ENCODE measurements around the gene TIMM17B. TPM values are rescaled to one million over a fixed set of nuclear protein-coding genes. Genes with fewer than 3 reads are reported as not detected.

Gene TIMM17B
- total RNA-seq (2022; extraction: Qiagen RNA extraction; ENCODE audit: low read depth): 84.7 to 110 TPM (median 97.3 TPM) in 5 replicates

GRCh38 chrX:48897625-48898306 is at the start of gene TIMM17B, which contains the start of gene PQBP1:
TIMM17B (minus strand) TSS chrX:48897768; CDS start chrX:48897749, 19 bp downstream.
PQBP1 (plus strand) TSS chrX:48897930; CDS start chrX:48898510, 580 bp downstream.

GRCh38 chrX:48918643-48919340 is 21.2 kb upstream of the TIMM17B start, which contains the start of gene PIM2:
PIM2 (minus strand) TSS chrX:48919024; CDS start chrX:48918834, 190 bp downstream.

GRCh38 chrX:48911412-48912182 is 14.0 kb upstream of the TIMM17B start, which contains the start of gene SLC35A2:
SLC35A2 (minus strand) TSS chrX:48911646; CDS start chrX:48911636, 10 bp downstream.

Other genes starting within 250 kb of the TIMM17B start
- 0.09 to 0.39 TPM (median 0.18 TPM) in 5 replicates for gene WAS, start 214.0 kb downstream of the TIMM17B start, total RNA-seq (2022; extraction: Qiagen RNA extraction; ENCODE audit: low read depth)
- gene SUV39H1, start 201.0 kb downstream of the TIMM17B start, total RNA-seq (2022; extraction: Qiagen RNA extraction; ENCODE audit: low read depth): 21.1 to 23.8 TPM (median 21.9 TPM) in 5 replicates
- gene GLOD5, start 136.0 kb downstream of the TIMM17B start, total RNA-seq (2022; extraction: Qiagen RNA extraction; ENCODE audit: low read depth): not detected in 5 replicates
- gene GATA1, start 111.2 kb downstream of the TIMM17B start, total RNA-seq (2022; extraction: Qiagen RNA extraction; ENCODE audit: low read depth): not detected in 5 replicates
- gene HDAC6, start 95.7 kb downstream of the TIMM17B start, total RNA-seq (2022; extraction: Qiagen RNA extraction; ENCODE audit: low read depth): 25.5 to 31.5 TPM (median 30.2 TPM) in 5 replicates
- 0.06 to 0.17 TPM (median 0.13 TPM) in 3 of 5 replicates, not detected in the others for gene ERAS, start 71.3 kb downstream of the TIMM17B start, total RNA-seq (2022; extraction: Qiagen RNA extraction; ENCODE audit: low read depth)
- 12.5 to 45.5 TPM (median 39.5 TPM) in 5 replicates for gene PCSK1N, start 62.2 kb downstream of the TIMM17B start, total RNA-seq (2022; extraction: Qiagen RNA extraction; ENCODE audit: low read depth)
- gene PQBP1, start 162 bp upstream of the TIMM17B start, total RNA-seq (2022; extraction: Qiagen RNA extraction; ENCODE audit: low read depth): 94.0 to 114 TPM (median 101 TPM) in 5 replicates
- 57.8 to 68.9 TPM (median 66.8 TPM) in 5 replicates for gene SLC35A2, start 13.9 kb upstream of the TIMM17B start, total RNA-seq (2022; extraction: Qiagen RNA extraction; ENCODE audit: low read depth)
- 9.4 to 11.6 TPM (median 10.2 TPM) in 5 replicates for gene PIM2, start 21.3 kb upstream of the TIMM17B start, total RNA-seq (2022; extraction: Qiagen RNA extraction; ENCODE audit: low read depth)
- gene OTUD5, start 59.8 kb upstream of the TIMM17B start, total RNA-seq (2022; extraction: Qiagen RNA extraction; ENCODE audit: low read depth): 56.9 to 67.2 TPM (median 63.1 TPM) in 5 replicates
- gene KCND1, start 74.1 kb upstream of the TIMM17B start, total RNA-seq (2022; extraction: Qiagen RNA extraction; ENCODE audit: low read depth): 1.2 to 1.6 TPM (median 1.3 TPM) in 5 replicates
- 15.1 to 24.5 TPM (median 22.6 TPM) in 5 replicates for gene GRIPAP1, start 104.5 kb upstream of the TIMM17B start, total RNA-seq (2022; extraction: Qiagen RNA extraction; ENCODE audit: low read depth)
- gene TFE3, start 145.6 kb upstream of the TIMM17B start, total RNA-seq (2022; extraction: Qiagen RNA extraction; ENCODE audit: low read depth): 49.6 to 63.0 TPM (median 61.3 TPM) in 5 replicates
- gene CCDC120, start 161.2 kb upstream of the TIMM17B start, total RNA-seq (2022; extraction: Qiagen RNA extraction; ENCODE audit: low read depth): 2.7 to 4.6 TPM (median 3.9 TPM) in 5 replicates
- gene PRAF2, start 176.2 kb upstream of the TIMM17B start, total RNA-seq (2022; extraction: Qiagen RNA extraction; ENCODE audit: low read depth): 38.4 to 47.1 TPM (median 41.9 TPM) in 5 replicates
- gene WDR45, start 182.1 kb upstream of the TIMM17B start, total RNA-seq (2022; extraction: Qiagen RNA extraction; ENCODE audit: low read depth): 52.8 to 63.0 TPM (median 58.4 TPM) in 5 replicates
- 21.5 to 26.5 TPM (median 24.5 TPM) in 5 replicates for gene GPKOW, start 226.0 kb upstream of the TIMM17B start, total RNA-seq (2022; extraction: Qiagen RNA extraction; ENCODE audit: low read depth)

All from A549 treated with DMSO at 1 μM for 4 hours (cell line).